Embryonic facial prominence (tissue), 1 donor: ENCODE measurements around the gene ZNRF1.

Experiments
- DNase-seq: peaks from one replicate; pipeline ENCODE4 v3.0.0-alpha.2; 2016; ENCODE audit errors: extremely low spot score

Gene ZNRF1

DNA sequence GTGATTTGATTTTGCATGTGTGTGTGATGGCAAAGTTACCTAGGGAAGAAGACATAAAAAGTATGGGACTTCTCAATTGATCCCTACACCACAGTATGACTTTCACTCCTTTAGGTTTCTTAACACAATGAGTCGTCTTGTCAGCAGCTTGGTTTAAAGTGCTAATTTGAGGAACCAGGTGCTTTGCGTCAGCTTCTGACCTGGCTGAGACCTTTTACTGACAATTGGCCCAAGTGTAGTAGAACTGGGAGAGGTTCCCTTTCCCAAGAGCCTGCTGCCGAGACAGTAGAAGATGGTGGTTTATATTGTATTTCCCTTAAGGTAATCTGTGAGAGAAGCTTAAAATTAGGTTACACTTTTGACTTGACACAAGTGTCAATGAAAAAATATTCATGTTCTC lies 62.8 kb downstream of the ZNRF1 start:
- DNase-seq: no peak

DNA sequence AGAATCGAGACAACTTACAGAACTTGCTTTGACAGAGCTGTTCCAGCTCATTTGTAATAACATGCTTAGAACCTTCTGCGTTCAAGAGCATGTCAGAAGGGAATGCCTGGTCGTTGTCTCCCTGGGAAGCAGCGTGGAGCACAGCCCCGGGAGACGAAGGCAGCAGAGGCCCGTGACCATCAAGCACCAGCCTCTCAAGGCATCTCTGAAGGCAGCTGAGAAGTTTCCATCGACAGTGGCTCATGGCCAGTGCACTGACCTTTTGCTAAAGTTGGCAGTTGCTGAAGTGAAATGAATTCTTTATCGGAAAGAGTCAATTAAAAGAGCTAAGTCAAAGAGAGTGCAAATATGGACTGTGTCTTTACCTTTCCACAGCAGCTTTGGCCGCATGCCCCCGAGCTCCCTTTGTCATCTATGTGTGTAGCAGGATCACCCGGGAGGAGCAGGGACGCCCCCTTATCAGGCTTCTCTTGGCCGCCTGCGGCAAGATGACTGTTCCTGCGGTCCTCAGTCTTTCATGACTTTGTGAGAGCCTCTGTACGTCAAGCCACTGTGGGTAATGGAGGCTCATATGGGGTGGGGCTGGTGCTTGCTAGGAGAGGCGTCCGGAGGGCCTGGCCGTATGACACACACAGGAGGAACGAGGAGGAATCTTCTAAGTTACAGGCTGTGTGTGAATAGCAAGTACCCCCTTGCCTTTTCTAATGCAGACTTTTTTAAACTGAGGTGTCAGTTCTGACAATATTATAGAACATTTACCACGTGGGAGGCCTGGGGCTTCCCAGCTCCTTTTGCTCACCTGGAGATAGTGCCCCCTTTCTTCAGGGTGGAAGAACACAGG lies 63.5 kb downstream of the ZNRF1 start:
- DNase-seq: no peak

DNA sequence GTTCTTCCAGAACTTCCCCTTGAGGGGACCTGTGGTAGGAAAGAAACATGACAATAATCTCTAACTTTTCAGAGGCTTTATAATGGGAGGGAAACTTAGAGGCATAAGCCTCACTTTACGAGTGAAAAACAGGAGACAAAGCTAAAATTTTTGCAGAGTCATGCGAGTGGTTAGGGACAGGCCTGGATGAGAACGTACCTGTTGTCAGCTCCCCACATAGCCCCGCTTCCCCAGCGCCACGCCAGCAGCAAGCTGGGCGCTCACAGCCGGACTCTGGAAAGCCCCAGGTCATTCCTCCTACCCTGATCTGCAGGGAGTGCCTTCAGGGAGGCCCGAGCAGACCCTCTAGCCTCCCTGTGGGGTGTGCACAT lies 64.1 kb downstream of the ZNRF1 start:
- no peak for DNase-seq

DNA sequence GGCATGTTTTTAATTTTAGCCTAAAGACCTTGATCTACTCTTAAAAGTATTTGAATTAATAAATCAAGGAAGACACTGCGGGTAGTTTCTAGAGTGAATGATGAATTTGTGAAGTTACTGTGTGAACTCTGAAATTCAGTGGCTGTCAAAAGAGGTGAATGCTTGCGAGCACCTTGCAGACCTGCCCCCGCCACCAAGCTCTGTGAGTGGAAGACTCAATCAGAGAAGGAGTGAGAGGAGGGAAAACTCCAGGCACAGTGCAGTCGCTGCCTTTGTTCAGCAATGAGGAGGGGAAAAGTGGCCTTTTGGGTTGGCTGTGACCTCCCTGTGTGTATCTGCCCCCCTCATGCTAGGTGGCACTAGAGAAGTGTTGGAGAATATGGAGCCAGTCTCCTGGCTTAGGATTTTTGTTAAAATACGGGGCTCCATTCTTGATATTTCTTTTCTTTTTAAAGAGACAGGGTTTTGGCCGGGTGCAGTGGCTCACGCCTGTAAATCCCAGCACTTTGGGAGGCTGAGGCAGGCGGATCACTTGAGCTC lies 64.8 kb downstream of the ZNRF1 start:
- no peak for DNase-seq

DNA sequence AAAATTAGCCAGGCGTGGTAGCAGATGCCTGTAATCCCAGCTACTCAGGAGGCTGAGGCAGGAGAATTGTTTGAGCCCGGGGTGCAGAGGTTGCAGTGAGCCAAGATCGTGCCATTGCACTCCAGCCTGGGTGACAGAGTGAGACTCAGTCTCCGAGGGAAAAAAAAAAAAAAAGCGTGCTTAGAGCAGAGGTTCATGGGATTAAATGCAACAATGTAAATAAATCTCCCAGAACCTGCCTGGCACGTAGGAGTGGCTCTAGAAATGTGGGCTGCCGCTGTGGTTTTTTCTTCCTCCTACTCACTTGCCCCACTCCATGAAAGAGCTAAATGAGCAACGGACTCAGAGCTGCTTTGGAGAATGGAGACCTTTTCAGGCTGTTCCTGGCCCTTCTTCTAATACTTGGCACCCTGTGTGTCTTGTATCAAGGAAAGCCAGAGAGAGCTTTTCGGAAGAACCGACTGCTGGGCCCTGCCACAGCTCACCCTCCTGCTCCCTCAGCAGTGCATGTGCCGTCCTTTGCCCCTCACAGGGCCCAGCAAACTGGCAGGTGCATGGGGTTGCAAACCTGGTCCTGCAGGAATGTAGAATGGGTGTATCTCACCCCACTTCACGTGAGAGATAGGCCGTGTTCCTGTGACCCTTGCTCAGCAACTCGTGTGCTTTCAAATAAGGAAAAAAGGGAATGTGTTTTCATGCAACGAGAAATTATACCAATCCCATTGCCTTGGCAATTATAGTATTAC lies 65.8 kb downstream of the ZNRF1 start:
- no peak for DNase-seq

DNA sequence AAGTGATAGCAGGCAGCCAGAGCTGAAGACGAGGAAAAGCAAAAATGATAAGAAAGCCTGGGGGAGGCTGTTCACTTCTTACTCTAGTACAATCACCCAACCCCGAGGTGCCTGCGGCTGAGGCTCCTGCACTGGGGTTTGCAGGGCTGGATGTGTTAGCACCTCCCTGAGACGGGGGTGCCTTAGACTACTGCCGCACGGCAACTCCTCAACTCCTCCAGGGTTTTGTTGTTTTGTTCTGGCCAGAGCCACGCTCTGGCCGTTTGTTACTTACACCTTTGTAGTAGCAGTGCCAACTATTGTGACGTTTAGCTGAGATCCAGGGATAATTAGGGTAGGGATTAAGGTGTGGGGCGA lies 66.3 kb downstream of the ZNRF1 start:
- no peak for DNase-seq

DNA sequence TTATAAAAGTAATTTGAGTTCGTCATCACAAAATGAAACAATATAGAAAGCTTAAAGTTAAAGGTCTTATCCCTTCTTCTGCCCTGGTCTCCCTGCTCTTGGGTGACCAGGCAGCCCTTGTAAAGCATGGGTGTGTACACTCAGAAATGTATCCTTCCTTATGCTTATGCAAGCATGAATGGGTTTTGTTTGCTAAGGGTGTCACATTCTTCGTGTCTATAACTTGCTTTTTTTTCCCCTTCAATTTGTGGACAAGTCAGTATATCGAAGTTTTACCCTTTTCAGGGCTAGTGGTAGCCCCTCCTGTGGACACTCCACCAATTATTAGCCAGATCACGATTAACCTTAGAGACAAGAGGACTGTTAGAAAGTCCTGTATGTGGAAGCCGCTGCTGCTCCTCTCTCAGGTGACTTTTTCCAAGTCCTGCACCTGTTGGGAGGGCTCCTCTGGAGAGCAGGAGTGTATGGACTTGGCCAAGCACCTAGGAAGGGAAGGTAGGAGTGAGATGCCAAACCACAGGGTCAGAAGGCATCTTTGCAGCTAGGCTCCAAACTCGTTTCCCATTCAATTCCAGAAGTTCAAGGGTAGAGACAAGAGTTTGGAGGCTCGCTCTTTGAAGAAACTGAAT lies 66.8 kb downstream of the ZNRF1 start:
- no peak for DNase-seq

DNA sequence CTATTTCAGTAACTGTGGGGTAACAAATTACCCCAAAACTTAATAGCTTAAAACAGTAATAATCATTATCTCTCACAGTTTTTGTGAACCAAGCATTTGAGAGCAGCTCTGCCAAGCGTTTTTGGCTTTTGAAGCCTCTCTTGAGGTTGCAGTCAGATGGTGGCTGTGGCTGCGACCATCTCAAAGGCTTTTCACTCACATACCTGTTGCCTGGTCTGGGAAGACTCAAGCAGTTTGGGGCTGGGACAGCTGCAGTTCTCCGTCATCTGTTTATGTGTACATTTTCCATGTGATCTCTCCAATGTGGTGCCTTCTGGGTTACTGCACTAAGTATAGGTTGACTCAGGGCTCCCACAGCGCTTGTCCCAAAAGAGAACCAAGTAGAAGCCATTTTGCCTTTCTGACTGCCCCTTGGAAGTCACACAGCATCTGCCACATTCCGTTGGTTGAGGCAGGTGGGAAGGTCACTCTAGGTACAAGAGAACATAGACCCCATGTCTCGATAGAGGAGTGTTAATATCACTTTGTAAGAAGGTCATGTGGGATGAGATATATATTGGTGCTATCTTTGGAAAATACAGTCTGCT lies 68.1 kb downstream of the ZNRF1 start:
- DNase-seq: no peak

DNA sequence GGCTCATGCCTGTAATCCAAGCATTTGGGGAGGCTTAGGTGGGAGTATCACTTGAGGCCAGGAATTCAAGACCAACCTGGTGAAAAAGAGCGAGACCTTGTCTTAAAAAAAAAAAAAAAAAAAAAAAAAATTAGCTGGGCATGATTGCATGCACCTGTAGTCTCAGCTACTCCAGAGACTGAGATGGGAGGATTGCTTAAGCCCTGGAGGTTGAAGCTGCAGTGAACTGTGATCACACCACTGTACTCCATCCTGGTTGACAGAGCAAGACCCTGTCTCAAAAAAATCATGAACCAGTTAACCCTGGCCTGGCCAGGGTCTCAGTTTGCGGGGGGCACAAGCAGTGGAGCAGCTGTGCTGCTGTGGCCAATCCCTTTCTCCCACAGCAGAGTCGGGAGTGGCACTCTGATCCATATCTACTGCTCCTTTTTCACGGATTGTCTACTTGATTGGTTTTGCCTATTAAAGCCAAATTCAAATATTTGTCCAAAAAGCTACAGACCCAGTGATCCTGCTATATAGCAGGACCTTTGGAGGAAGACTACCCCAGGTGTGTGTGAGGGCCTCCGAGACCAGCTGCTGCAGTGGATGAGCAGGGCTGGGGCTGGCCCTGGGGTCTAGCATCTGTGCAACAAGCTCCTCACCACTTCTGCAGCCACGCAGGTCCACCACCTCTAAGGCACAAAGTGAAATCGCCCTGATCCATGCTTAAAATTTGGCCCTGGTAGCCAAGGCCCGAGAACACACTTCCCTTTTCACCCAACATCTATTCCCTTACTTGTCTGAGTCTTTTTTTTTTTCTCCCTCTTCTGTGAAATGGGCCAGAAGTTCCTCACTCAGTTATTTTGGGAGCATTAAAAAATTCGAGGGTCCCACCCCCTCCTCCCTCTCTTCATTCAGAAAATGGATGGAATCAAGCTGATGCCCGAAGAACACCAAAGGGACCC lies 69.5 kb downstream of the ZNRF1 start:
- no peak for DNase-seq

DNA sequence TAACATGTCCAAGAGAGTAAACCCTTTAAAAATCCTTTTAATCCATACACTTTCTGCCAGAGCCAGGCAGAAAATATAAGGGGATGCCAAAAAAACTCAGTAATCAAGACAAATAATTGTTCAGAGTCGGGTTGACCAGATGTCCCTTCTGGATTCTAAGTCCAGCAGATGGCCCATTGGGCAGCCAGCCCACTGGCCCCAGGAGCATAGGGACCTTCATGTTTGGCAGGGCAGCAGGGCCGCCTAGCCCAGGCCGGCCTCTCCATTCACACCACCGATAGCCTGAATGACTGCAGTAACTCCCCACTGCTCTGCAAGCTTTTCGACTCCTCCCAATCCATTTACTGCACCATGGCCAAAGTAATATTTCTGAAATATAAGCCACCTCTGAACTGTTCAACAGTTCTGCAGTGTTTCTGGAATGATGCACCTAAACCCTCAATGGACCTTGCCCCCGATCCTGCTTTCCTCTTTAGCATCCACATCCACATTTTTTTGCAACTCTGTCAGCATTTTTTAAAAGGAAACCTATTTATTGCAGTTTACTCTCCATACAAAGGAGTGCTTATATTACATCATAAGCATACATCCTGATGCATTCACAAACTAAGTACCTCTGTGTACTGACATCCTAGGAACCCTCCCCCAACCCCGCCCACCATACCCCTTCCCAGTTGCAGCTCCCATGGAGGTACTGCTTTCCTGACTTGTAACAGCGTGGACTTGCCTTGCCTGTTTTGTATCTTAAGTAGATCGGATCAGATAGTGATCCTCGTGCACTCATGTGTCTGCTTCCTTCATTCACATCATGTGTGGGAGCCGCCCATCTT lies 71.4 kb downstream of the ZNRF1 start:
- DNase-seq: no peak

DNA sequence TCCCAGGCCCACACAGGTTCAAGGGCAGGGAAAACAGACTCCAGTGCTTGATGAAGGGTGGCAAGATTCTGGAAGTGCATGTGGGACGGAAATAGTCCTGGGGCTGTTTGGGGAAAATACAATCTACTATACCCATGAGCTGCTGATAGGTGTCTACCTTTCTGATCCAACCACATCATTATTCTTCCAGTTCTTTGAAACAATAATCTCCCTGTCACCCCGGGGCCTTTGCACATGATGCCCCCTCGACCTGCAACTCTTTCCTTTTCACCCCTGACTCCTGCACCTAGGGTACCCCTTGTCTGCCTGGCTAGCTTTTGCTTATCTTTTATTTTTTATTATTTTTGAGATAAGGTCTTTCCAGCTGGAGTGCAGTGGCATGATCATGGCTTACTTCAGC lies 72.8 kb downstream of the ZNRF1 start:
- no peak for DNase-seq

DNA sequence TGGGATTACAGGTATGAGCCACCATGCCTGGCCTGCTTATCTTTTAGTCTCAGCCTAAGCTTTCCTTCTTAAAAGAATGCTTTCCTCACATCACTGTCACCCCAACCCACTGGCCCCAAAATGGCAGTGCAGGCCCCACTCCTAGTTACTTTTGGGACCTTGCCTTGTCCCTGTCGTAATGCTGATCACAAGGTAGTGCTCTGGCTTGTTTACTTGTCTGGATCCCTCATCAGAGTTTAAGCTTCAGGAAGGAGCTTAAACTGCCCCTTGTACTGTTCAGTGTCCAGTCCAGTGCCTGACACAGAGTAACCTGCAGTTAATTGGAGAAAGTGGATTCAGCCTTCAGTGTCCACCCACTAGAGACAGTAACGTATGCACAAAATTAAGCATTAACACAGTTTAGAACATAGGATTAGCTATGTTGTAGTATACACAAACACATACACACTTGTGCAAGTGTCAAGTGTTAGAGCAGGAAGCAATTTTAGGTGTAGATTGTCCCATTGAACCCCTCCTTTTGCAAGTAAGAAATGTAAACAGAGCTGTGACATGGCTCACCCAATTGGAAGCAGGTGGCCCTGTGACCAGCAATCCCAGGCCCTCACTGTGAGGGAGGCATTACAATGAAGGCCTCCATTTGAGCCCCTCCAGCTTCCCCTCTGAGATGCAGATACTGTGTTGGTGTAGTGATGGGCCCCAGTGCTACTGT lies 73.6 kb downstream of the ZNRF1 start:
- DNase-seq: no peak

DNA sequence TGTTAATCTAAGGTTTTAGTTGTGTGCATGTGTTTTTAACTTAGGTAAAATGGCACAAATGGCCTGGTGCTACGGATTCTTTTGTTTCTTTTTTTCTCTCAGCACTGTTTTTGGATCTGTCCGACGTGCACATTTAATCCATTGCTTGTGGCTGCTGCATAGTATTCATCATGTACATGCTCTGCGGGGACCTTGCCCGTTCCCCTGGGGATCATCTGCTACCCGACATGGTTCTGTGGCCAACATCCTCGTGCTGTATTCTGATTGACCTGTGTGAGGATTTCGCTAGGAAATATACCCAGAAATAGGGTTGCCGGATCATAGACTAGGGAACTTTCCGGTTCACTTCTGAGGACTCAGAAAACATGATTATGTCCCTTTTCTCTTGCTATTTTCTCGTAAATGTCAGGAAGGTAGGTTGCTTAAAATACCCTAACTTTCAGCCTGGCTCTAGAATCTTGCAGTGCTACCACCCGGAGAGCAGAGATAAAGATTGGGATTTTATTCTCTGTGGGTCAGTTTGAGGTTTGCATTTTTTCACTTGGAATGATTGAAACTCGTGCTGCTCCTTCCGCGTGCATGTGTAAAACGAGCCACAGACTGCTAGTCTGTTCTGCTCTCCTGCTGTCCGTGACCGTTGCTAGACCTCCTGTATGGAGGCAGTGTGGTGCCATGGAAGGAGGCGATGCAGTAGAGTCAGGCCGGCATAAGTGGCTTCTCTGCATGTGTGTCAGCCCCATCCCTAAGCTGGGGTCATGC lies 74.9 kb downstream of the ZNRF1 start:
- no peak for DNase-seq

DNA sequence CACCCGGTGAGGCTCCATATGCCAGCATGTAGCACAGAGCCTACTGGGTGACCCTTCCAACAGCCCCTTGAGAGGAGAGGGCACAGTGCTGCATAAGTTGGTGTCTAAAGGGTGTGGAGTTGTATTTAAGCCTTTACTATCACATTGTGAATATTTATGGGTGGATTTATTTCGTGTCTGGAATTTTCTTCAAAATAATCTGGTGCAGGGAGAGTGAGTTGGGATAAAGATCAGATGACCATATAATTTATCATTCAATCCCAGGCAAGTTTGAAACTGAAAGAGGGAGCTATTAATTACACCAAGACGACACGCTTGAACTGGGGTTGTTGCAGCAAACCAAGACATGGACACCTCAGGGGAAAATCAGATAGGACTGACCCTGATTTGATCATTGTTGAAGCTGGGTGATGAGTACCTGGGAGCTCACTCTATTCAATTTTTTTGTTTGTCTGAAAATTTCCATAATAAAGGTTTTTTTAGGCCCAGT lies 75.5 kb downstream of the ZNRF1 start:
- no peak for DNase-seq

DNA sequence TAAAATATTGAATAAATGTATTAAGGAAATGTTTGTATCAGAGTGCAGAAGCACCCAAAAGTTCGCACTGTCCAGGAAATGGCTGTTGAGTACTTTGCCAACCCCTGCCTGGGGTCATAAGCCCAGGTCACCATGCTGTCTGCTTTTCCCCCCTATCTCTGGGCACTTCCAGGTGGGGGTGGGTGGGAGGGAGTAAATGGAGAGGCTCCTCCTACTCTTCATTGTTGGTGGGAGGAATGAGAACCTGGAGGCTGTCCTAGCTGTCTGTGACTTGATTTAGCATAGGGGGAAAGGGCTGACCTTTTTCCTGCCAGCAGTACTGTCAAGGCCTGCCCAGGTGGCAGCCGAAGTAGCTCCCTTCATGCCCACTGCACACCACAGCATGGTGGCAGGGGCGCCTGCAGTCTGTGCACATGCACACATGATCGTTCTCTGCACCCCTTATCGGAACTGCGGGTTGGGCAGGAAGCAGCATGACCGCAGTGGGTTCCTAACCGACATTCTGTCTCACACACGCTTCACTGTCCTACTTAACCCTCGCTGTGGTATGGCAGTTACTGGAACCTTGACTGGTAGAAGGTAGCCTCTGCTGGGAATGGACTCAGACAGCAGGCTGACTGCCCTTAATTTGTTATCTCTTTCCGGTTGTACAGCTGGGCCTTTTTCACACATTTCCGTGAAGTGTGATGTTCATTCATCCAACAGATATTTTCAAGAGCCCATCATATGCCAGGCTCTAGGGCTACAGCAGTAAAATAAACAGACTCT lies 76.3 kb downstream of the ZNRF1 start:
- DNase-seq: no peak

DNA sequence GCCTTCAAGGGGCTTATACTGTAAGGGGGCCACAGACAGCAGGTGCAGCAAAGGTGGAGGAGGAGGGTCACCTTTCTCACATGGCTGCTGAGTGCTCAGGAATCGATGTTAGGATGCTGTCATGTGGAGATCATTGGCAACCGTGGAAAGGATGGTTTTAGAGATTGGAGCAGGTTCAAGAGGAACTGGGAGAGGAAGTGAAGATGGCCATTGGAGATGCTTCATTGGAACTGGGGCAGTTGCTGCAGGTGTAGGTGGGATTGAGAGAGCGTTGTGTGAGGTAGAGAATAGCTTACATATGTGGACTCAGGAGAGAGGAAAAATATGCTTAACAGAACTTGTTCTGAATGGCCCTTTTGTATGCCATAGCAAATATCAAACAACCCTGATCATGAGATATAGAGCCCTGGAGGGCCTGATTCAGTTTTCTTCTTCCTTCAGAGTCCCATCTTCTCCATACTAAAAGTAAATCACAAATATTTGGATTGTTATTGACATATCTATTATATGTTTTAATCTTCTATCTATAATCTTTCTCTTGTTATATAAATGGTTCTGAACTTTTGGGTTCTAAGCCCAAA lies 77.0 kb downstream of the ZNRF1 start:
- DNase-seq: no peak

DNA sequence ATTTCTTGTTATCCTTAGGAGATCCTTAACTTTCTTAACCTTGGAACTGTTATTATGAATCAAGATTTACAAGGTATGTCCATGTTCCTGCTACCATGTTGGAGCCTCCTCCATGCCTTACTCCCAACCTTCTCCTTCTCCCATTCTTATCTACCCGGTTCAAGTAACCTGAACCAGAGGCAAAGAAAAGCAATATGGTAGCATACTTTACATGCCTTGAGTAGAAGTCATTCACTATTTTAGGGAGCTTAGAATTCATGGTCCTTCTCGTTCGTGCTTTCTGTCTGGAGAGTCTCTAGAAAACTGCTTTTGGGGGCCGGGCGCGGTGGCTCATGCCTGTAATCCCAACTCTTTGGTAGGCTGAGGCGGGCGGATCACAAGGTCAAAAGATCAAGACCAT lies 80.1 kb downstream of the ZNRF1 start:
- no peak for DNase-seq
